Common myeloid progenitor, CD34-positive (primary cell): ENCODE results near the gene RNF222.
A peak's percentile ranks its signal among the peaks of the same experiment; 100 is the strongest.
"Not testable (repeated sequence)": the region's sequence is repeated elsewhere in the genome, so short reads cannot be mapped to it uniquely, and the experiment has no call there.

Source experiments
- CTCF ChIA-PET: fragments of 350-600 bp; sonication (Branson Sonifier 250); formaldehyde crosslinking; loops from one replicate; lab custom pipeline; 2021; ENCODE audit warnings: antibody characterized with exemption; lab: Charles Lee
- POLR2A ChIA-PET: fragments of 350-600 bp; sonication (Branson Sonifier 250); formaldehyde crosslinking; loops from one replicate; lab custom pipeline; 2021; ENCODE audit warnings: antibody characterized with exemption; lab: Charles Lee
- DNase-seq, 3 donors: peaks; one replicate each; pipeline versions ENCODE4 v3.0.0 to v3.0.0-alpha.2; 2013
- H3K27ac ChIP-seq, 2 experiments: 1 replicate in 1 of 2; 2 replicates in 1 of 2; pipeline ENCODE4 v1.7.0; 2013; ENCODE audit warnings: inconsistent platforms in 2 of 2, low read length in 2 of 2, mild to moderate bottlenecking in 2 of 2, low read depth in 1 of 2, moderate library complexity in 1 of 2; ENCODE audit not compliant: severe bottlenecking in 2 of 2, insufficient read depth in 1 of 2, poor library complexity in 1 of 2
- H3K27me3 ChIP-seq, 5 experiments: replicated peaks in 2 of 5; 1 replicate in 3 of 5; 2 replicates in 2 of 5; pipeline versions ENCODE4 v1.6.1 to v1.7.0; 2013; ENCODE audit warnings: low read length in 4 of 5, mild to moderate bottlenecking in 2 of 5, moderate library complexity in 2 of 5, inconsistent platforms in 1 of 5; ENCODE audit not compliant: insufficient read depth in 5 of 5, control insufficient read depth in 4 of 5
- H3K36me3 ChIP-seq, 4 experiments: 1 replicate in 2 of 4; 2 replicates in 2 of 4; pipeline versions ENCODE4 v1.6.1 to v1.7.0; 2013; ENCODE audit warnings: low read length in 3 of 4, control low read depth in 1 of 4, mild to moderate bottlenecking in 1 of 4; ENCODE audit not compliant: control insufficient read depth in 4 of 4, insufficient read depth in 4 of 4
- H3K4me1 ChIP-seq, 4 experiments: 1 replicate in 3 of 4; 2 replicates in 1 of 4; pipeline versions ENCODE4 v1.6.1 to v1.7.1; 2013; ENCODE audit warnings: low read length in 3 of 4, mild to moderate bottlenecking in 3 of 4, control low read depth in 1 of 4, inconsistent platforms in 1 of 4, moderate library complexity in 1 of 4; ENCODE audit not compliant: control insufficient read depth in 4 of 4, insufficient read depth in 4 of 4; ENCODE audit errors: control extremely low read depth in 1 of 4
- H3K4me3 ChIP-seq, 7 experiments: 1 replicate in 4 of 7; 2 replicates in 3 of 7; pipeline versions ENCODE4 v1.5.1 to v1.7.0; 2013; ENCODE audit warnings: mild to moderate bottlenecking in 7 of 7, low read length in 6 of 7, moderate library complexity in 6 of 7, inconsistent platforms in 2 of 7, low read depth in 2 of 7, control low read depth in 1 of 7; ENCODE audit not compliant: insufficient read depth in 4 of 7, control insufficient read depth in 1 of 7; ENCODE audit errors: extremely low read depth in 1 of 7
- H3K9me3 ChIP-seq, 5 experiments: 1 replicate in 4 of 5; 2 replicates in 1 of 5; pipeline versions ENCODE4 v1.6.1 to v1.7.1; 2013; ENCODE audit warnings: low read length in 4 of 5, mild to moderate bottlenecking in 2 of 5, inconsistent platforms in 1 of 5, low read depth in 1 of 5, moderate library complexity in 1 of 5; ENCODE audit not compliant: control insufficient read depth in 4 of 5, insufficient read depth in 2 of 5; ENCODE audit errors: control extremely low read depth in 1 of 5
- WGBS: methylation state at CpG from one replicate; pipeline ENCODE4 v1.1.5; 2013; ENCODE audit not compliant: insufficient coverage; 5-methylcytosine and 5-hydroxymethylcytosine counted together

RNF222 gene

GRCh38 chr17:8377422-8377821, 20.2 kb downstream of the RNF222 start:
- WGBS, result 95% methylated on average over 3 of the region's 4 CpGs
- DNase-seq, result no peak
- ChIA-PET CTCF (interaction anchor here (0.8 to 2.6 kb wide), 9 partner anchors 14 to 82 kb away, joined by 3 to 15 read pairs (median 3); partner anchors contain the start of gene SLC25A35), POLR2A (interaction anchor here (0.6 to 2.0 kb wide), 2 partner anchors 82 to 758 kb away, joined by 4 to 5 read pairs; partner anchors contain the start of gene SLC25A35)
- no peaks in the 10 kb centered on the region for H3K27me3 ChIP-seq
- peaks cover 7 to 52% (median 38%) of the 10 kb centered on the region in 4 experiments for H3K36me3 ChIP-seq
- H3K4me3 ChIP-seq, result no peak overlapping the region
- peaks cover 6 to 45% (median 39%) of the 10 kb centered on the region in 4 experiments for H3K4me1 ChIP-seq
- H3K27ac ChIP-seq, result no peak overlapping the region
- H3K9me3 ChIP-seq, result no peaks in the 10 kb centered on the region

- peaks cover 0 to 36% (median 31%) of the 10 kb centered on the region in 4 experiments for H3K4me1 ChIP-seq
- H3K4me3 ChIP-seq, result peak within 1 kb of the TSS; percentile 59 to 99 (median 88)
- H3K27me3 ChIP-seq, result no peaks in the 10 kb centered on the region
- 3% methylated on average over 26 of the region's 41 CpGs for WGBS
- ChIA-PET POLR2A (interaction anchor here (0.8 to 2.0 kb wide), 6 partner anchors 14 to 184 kb away, joined by 3 to 6 read pairs (median 4); partner anchors contain the start of gene SLC25A35), CTCF (interaction anchor here (0.8 to 2.6 kb wide), 14 partner anchors 15 to 81 kb away, joined by 3 to 15 read pairs (median 3); partner anchors contain the start of genes ODF4 and SLC25A35)
- no peaks in the 10 kb centered on the region for H3K9me3 ChIP-seq
- peak; percentile 88 to 95 (median 95) for DNase-seq
- H3K36me3 ChIP-seq, result peaks cover 7 to 49% (median 42%) of the 10 kb centered on the region in 4 experiments
- H3K27ac ChIP-seq, result peak within 1 kb of the TSS; percentile 62 to 87
These were observed 21.2 kb downstream of the RNF222 start, which contains the start of gene KRABD2 for GRCh38 chr17:8376271-8377067. TSS of gene KRABD2 (minus strand) at chr17:8376704.

GRCh38 chr17:8375738-8376259, 21.8 kb downstream of the RNF222 start:
- CTCF ChIA-PET, result interaction anchor here (1.0 to 2.6 kb wide), 7 partner anchors 14 to 48 kb away, joined by 3 to 15 read pairs (median 6); partner anchors contain the start of gene ODF4
- WGBS, result 43% methylated on average over 12 of the region's 18 CpGs
- DNase-seq, result peak in 1 of 3 donors; percentile 31
- no peaks in the 10 kb centered on the region for H3K9me3 ChIP-seq
- H3K27me3 ChIP-seq, result no peaks in the 10 kb centered on the region
- H3K4me3 ChIP-seq, result peak overlapping the region; percentile 59 to 99 (median 88)
- H3K36me3 ChIP-seq, result peaks cover 7 to 44% (median 37%) of the 10 kb centered on the region in 4 experiments
- H3K4me1 ChIP-seq, result peaks cover 0 to 29% (median 24%) of the 10 kb centered on the region in 4 experiments
- POLR2A ChIA-PET, result interaction anchor here (1.1 to 2.0 kb wide), 4 partner anchors 16 to 183 kb away, joined by 3 to 6 read pairs (median 6); partner anchors contain the start of gene SLC25A35
- peak overlapping the region; percentile 62 to 87 for H3K27ac ChIP-seq

GRCh38 chr17:8373856-8374255, 23.8 kb downstream of the RNF222 start:
- POLR2A ChIA-PET, CTCF ChIA-PET, H3K27ac ChIP-seq, H3K9me3 ChIP-seq, DNase-seq, H3K27me3 ChIP-seq, H3K4me3 ChIP-seq: not testable (repeated sequence)
- Histone ChIP-seq H3K4me1 (peaks cover 6 to 28% (median 27%) of the 10 kb centered on the region in 4 experiments), H3K36me3 (peaks cover 5 to 33% (median 31%) of the 10 kb centered on the region in 4 experiments)
- 100% methylated on average over 9 of the region's 26 CpGs for WGBS

- peaks cover 3 to 25% (median 21%) of the 10 kb centered on the region in 4 experiments for H3K36me3 ChIP-seq
- H3K4me3 ChIP-seq, result no peak overlapping the region
- no peaks in the 10 kb centered on the region for H3K27me3 ChIP-seq
- H3K27ac ChIP-seq, result no peak overlapping the region
- ChIA-PET POLR2A (no interaction called here), CTCF (no interaction called here)
- no peaks in the 10 kb centered on the region for H3K9me3 ChIP-seq
- WGBS, result 97% methylated on average over 5 of the region's 7 CpGs
- peaks cover 6 to 27% (median 27%) of the 10 kb centered on the region in 4 experiments for H3K4me1 ChIP-seq
- DNase-seq, result no peak
These were observed 25.2 kb downstream of the RNF222 start for GRCh38 chr17:8372422-8372821.

- CTCF ChIA-PET, result interaction anchor here (2.0 kb wide), 1 partner anchor 12 kb away, joined by 5 read pairs; no protein-coding TSS in a partner anchor
- H3K36me3 ChIP-seq, result peaks cover 3 to 22% (median 15%) of the 10 kb centered on the region in 4 experiments
- peaks cover 6 to 25% (median 24%) of the 10 kb centered on the region in 4 experiments for H3K4me1 ChIP-seq
- no peak for DNase-seq
- H3K4me3 ChIP-seq, result no peak overlapping the region
- H3K9me3 ChIP-seq, result no peaks in the 10 kb centered on the region
- no peaks in the 10 kb centered on the region for H3K27me3 ChIP-seq
- 93% methylated on average over 3 of the region's 4 CpGs for WGBS
- no peak overlapping the region for H3K27ac ChIP-seq
- POLR2A ChIA-PET, result interaction anchor here (1.1 kb wide), 1 partner anchor 18 kb away, joined by 3 read pairs; no protein-coding TSS in a partner anchor
These were observed 25.8 kb downstream of the RNF222 start for GRCh38 chr17:8371786-8372185.
